Inflammatory macrophage (primary cell): ENCODE results near the gene DRC1.

Experiments used
- DNase-seq, 2 donors: peaks; one replicate each; pipeline ENCODE4 v3.0.0-alpha.2; 2020 to 2022

DRC1 gene

GRCh38 chr2:26493566-26493965 lies 91.8 kb downstream of the DRC1 start:
- DNase-seq: peak; percentile 8 to 35

- no peak for DNase-seq
Observed at GRCh38 chr2:26494199-26494598, 92.5 kb downstream of the DRC1 start.

GRCh38 chr2:26494891-26495290 lies 93.2 kb downstream of the DRC1 start:
- DNase-seq: no peak

GRCh38 chr2:26495705-26496297 lies 94.1 kb downstream of the DRC1 start:
- no peak for DNase-seq

GRCh38 chr2:26500406-26500805 lies 98.7 kb downstream of the DRC1 start:
- DNase-seq: no peak

- peak; percentile 83 for DNase-seq
Observed at GRCh38 chr2:26503231-26503880, 101.6 kb downstream of the DRC1 start.

GRCh38 chr2:26504002-26504401 lies 102.3 kb downstream of the DRC1 start:
- DNase-seq: no peak

DNA sequence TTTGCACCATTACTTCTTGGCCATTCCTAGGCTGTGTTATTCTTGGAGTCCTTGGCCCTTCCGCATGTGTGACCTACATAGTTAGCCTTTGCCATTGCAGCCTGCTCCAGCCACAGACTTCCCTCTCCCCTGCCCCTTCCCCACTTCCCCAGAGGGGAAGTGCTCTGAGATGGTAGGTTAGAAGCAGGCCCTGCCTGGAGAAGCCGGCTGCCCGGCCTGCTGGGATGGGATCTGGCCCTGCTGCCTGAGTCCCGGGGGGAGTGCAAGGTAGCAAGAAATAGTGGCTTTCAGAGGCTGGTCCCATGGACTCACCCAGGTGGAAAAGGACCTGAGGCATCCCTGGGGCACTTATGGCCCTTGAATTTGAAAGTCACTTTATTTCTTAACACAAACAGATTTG lies 104.6 kb downstream of the DRC1 start:
- DNase-seq: no peak
